ENCODE measurements around the gene ADGRG2.
"Not testable (repeated sequence)": the region's sequence is repeated elsewhere in the genome, so short reads cannot be mapped to it uniquely, and the experiment has no call there.

The ADGRG2 gene

GRCh38 chrX:19097553-19098283, 24.6 kb downstream of the ADGRG2 start:
- Mint-ChIP-seq H3K4me3 (no peak overlapping the region), H3K9me3 (no peaks in the 10 kb centered on the region), H3K27ac (no peak overlapping the region), H3K4me1 (no peaks in the 10 kb centered on the region), H3K27me3 (no peaks in the 10 kb centered on the region)
- no peak for ATAC-seq
- no peak for DNase-seq

GRCh38 chrX:19096586-19096985, 25.7 kb downstream of the ADGRG2 start:
- Mint-ChIP-seq H3K4me3 (no peak overlapping the region), H3K27ac (no peak overlapping the region), H3K27me3 (no peaks in the 10 kb centered on the region), H3K9me3 (peaks cover 0 to 6% of the 10 kb centered on the region in 2 donors), H3K4me1 (no peaks in the 10 kb centered on the region)
- ATAC-seq: no peak
- DNase-seq: no peak

- peaks cover 4 to 25% of the 10 kb centered on the region in 2 donors for H3K9me3 Mint-ChIP-seq
- H3K4me3 Mint-ChIP-seq: no peak overlapping the region
- peaks cover 7% of the 10 kb centered on the region for H3K27me3 Mint-ChIP-seq
- DNase-seq: no peak
- no peaks in the 10 kb centered on the region for H3K4me1 Mint-ChIP-seq
- ATAC-seq: no peak
- no peak overlapping the region for H3K27ac Mint-ChIP-seq
These were observed 27.6 kb downstream of the ADGRG2 start for GRCh38 chrX:19094654-19095053.

GRCh38 chrX:19091596-19091995, 30.7 kb downstream of the ADGRG2 start:
- Mint-ChIP-seq H3K4me3 (no peak overlapping the region), H3K9me3 (peaks cover 5 to 41% of the 10 kb centered on the region in 2 donors), H3K27ac (no peak overlapping the region), H3K4me1 (no peaks in the 10 kb centered on the region), H3K27me3 (peaks cover 14% of the 10 kb centered on the region)
- DNase-seq: no peak
- no peak for ATAC-seq

- Mint-ChIP-seq H3K4me3 (no peak overlapping the region), H3K4me1 (no peaks in the 10 kb centered on the region), H3K27me3 (peaks cover 14% of the 10 kb centered on the region), H3K9me3 (peaks cover 5 to 44% of the 10 kb centered on the region in 2 donors), H3K27ac (no peak overlapping the region)
- ATAC-seq: no peak
- DNase-seq: no peak
These were observed 32.7 kb downstream of the ADGRG2 start for GRCh38 chrX:19089555-19090040.

- DNase-seq (no peak), ATAC-seq (no peak)
These were observed 36.0 kb downstream of the ADGRG2 start for GRCh38 chrX:19086102-19086772.

GRCh38 chrX:19085666-19086065, 36.6 kb downstream of the ADGRG2 start:
- Mint-ChIP-seq H3K9me3 (peaks cover 5 to 29% of the 10 kb centered on the region in 2 donors), H3K27me3 (peaks cover 9% of the 10 kb centered on the region), H3K27ac (no peak overlapping the region), H3K4me3 (no peak overlapping the region), H3K4me1 (no peaks in the 10 kb centered on the region)
- DNase-seq (no peak), ATAC-seq (no peak)

More at GRCh38 chrX:19086102-19086772, 36.0 kb downstream of the ADGRG2 start:
- Mint-ChIP-seq H3K4me1 (no peaks in the 10 kb centered on the region), H3K4me3 (no peak overlapping the region), H3K27me3 (peaks cover 14% of the 10 kb centered on the region), H3K9me3 (peaks cover 5 to 35% of the 10 kb centered on the region in 2 donors), H3K27ac (no peak overlapping the region)

GRCh38 chrX:19075754-19076153, 46.5 kb downstream of the ADGRG2 start:
- Mint-ChIP-seq H3K27me3 (no peaks in the 10 kb centered on the region), H3K27ac (no peak overlapping the region), H3K4me3 (no peak overlapping the region), H3K9me3 (no peaks in the 10 kb centered on the region), H3K4me1 (no peaks in the 10 kb centered on the region)
- DNase-seq: no peak
- ATAC-seq: no peak

- Mint-ChIP-seq H3K27ac (no peak overlapping the region), H3K4me3 (no peak overlapping the region), H3K27me3 (no peaks in the 10 kb centered on the region), H3K4me1 (no peaks in the 10 kb centered on the region), H3K9me3 (no peaks in the 10 kb centered on the region)
- no peak for ATAC-seq
- DNase-seq: no peak
These were observed 49.9 kb downstream of the ADGRG2 start for GRCh38 chrX:19072372-19072771.

GRCh38 chrX:19070555-19070994, 51.7 kb downstream of the ADGRG2 start:
- no peak for ATAC-seq
- Mint-ChIP-seq H3K4me1 (no peaks in the 10 kb centered on the region), H3K9me3 (no peaks in the 10 kb centered on the region), H3K27ac (no peak overlapping the region), H3K27me3 (no peaks in the 10 kb centered on the region), H3K4me3 (no peak overlapping the region)
- no peak for DNase-seq

GRCh38 chrX:19066987-19067386, 55.3 kb downstream of the ADGRG2 start:
- not testable (repeated sequence) for H3K27me3 Mint-ChIP-seq, H3K27ac Mint-ChIP-seq, H3K4me3 Mint-ChIP-seq, ATAC-seq, H3K9me3 Mint-ChIP-seq, DNase-seq, H3K4me1 Mint-ChIP-seq

GRCh38 chrX:19065535-19065934, 56.7 kb downstream of the ADGRG2 start:
- Mint-ChIP-seq H3K27me3 (no peaks in the 10 kb centered on the region), H3K9me3 (no peaks in the 10 kb centered on the region), H3K4me3 (no peak overlapping the region), H3K27ac (no peak overlapping the region), H3K4me1 (no peaks in the 10 kb centered on the region)
- no peak for DNase-seq
- no peak for ATAC-seq

GRCh38 chrX:19064175-19064574, 58.1 kb downstream of the ADGRG2 start:
- no peak for ATAC-seq
- no peak for DNase-seq
- Mint-ChIP-seq H3K27me3 (no peaks in the 10 kb centered on the region), H3K4me3 (no peak overlapping the region), H3K4me1 (no peaks in the 10 kb centered on the region), H3K27ac (no peak overlapping the region), H3K9me3 (no peaks in the 10 kb centered on the region)

GRCh38 chrX:19063030-19063429, 59.2 kb downstream of the ADGRG2 start:
- DNase-seq (no peak), ATAC-seq (no peak)
- Mint-ChIP-seq H3K9me3 (no peaks in the 10 kb centered on the region), H3K4me1 (no peaks in the 10 kb centered on the region), H3K27ac (no peak overlapping the region), H3K4me3 (no peak overlapping the region), H3K27me3 (no peaks in the 10 kb centered on the region)

GRCh38 chrX:19059067-19059466, 63.2 kb downstream of the ADGRG2 start:
- Mint-ChIP-seq H3K27ac (no peak overlapping the region), H3K9me3 (no peaks in the 10 kb centered on the region), H3K4me3 (no peak overlapping the region), H3K27me3 (no peaks in the 10 kb centered on the region), H3K4me1 (no peaks in the 10 kb centered on the region)
- no peak for DNase-seq
- no peak for ATAC-seq

- Mint-ChIP-seq H3K4me3 (no peak overlapping the region), H3K4me1 (no peaks in the 10 kb centered on the region), H3K9me3 (no peaks in the 10 kb centered on the region), H3K27ac (no peak overlapping the region), H3K27me3 (no peaks in the 10 kb centered on the region)
- ATAC-seq: no peak
- no peak for DNase-seq
These were observed 64.4 kb downstream of the ADGRG2 start for GRCh38 chrX:19057856-19058255.
